K562 (cell line): ENCODE results near the gene NRXN3.

Experiments
- E2F3 ChIP-seq: fragments of 250-450 bp; sonication (Bioruptor Pico); IDR thresholded peaks from 2 replicates; pipeline ENCODE4 v1.4.0; 2020; ENCODE audit warnings: mild to moderate bottlenecking
- EP300 ChIP-seq: IDR thresholded peaks from 2 replicates; pipeline ENCODE4 v1.6.1; 2012; ENCODE audit warnings: low read length, improper control_type of control experiment
- RAD21 ChIP-seq, 2 experiments: fragments of 250-450 bp in 1 of 2; fragments of 450-650 bp in 1 of 2; sonication (Bioruptor Pico) in 1 of 2; formaldehyde crosslinking in 1 of 2; IDR thresholded peaks in 1 of 2; conservative IDR thresholded peaks in 1 of 2; 2 replicates each; pipeline versions ENCODE4 v1.4.0 to v1.8.0; 2020 to 2022; ENCODE audit warnings: mild to moderate bottlenecking in 2 of 2, moderate library complexity in 1 of 2
- TSC22D4 ChIP-seq: fragments of 450-650 bp; IDR thresholded peaks from 2 replicates; pipeline ENCODE4 v1.6.1; 2016; ENCODE audit warnings: missing genetic modification characterization, missing biosample characterization, control low read depth
- TF ChIP-seq, protein P1 (sequence below), 3 experiments: IDR thresholded peaks in 2 of 3; conservative IDR thresholded peaks in 1 of 3; 2 replicates each; pipeline ENCODE4 v1.5.1; 2011 to 2012; ENCODE audit warnings: low read length in 3 of 3, mild to moderate bottlenecking in 3 of 3, control low read depth in 2 of 3, improper control_type of control experiment in 1 of 3, inconsistent platforms in 1 of 3, low read depth in 1 of 3, mixed read lengths in 1 of 3, moderate library complexity in 1 of 3; ENCODE audit not compliant: insufficient read depth in 2 of 3

DNA sequence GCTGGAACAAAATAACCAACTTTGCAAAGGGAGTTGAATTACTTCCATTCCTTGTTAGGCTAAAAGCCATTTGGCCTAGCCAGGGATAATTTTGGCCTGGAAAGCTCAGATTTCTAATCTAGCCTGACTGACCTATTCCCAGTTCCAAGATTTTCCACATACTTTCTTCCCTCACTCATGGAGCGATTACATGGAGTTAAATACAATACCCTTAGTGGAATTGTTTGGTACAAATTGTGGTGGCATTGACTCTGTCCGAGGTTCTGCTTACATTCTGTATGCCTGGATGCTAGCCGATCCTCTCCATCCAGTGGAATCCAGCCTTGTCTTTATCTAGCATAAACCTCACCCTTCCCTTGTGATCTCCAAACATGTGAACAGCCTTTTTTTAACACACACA, 1076.0 kb downstream of the NRXN3 start:
- TF ChIP-seq E2F3 (CRISPR knock-in tag) (no peak), TSC22D4 (tag) (no peak), RAD21 (CRISPR knock-in tag; conservative IDR thresholded peaks at IDR 0.05 in 1 of 2, IDR thresholded peaks at IDR 0.05 in 1 of 2) (no peak), EP300 (no peak)
- TF ChIP-seq, protein P1, sequence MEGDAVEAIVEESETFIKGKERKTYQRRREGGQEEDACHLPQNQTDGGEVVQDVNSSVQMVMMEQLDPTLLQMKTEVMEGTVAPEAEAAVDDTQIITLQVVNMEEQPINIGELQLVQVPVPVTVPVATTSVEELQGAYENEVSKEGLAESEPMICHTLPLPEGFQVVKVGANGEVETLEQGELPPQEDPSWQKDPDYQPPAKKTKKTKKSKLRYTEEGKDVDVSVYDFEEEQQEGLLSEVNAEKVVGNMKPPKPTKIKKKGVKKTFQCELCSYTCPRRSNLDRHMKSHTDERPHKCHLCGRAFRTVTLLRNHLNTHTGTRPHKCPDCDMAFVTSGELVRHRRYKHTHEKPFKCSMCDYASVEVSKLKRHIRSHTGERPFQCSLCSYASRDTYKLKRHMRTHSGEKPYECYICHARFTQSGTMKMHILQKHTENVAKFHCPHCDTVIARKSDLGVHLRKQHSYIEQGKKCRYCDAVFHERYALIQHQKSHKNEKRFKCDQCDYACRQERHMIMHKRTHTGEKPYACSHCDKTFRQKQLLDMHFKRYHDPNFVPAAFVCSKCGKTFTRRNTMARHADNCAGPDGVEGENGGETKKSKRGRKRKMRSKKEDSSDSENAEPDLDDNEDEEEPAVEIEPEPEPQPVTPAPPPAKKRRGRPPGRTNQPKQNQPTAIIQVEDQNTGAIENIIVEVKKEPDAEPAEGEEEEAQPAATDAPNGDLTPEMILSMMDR (IDR thresholded peaks at IDR 0.05 in 2 of 3, conservative IDR thresholded peaks at IDR 0.05 in 1 of 3; ENCODE audit: insufficient read depth in 2 of 3, low read depth in 1 of 3, low read length in 3 of 3) = no peak
